Activated naive CD8-positive, alpha-beta T cell (primary cell): ENCODE data around the gene LCN9.

Experiments
- H3K27ac Mint-ChIP-seq: one replicate; pipeline ENCODE4 v1.8.0; 2021; ENCODE audit warnings: mixed read lengths
- H3K27me3 Mint-ChIP-seq: one replicate; pipeline ENCODE4 v1.8.0; 2021; ENCODE audit warnings: mixed read lengths
- H3K36me3 Mint-ChIP-seq: one replicate; pipeline ENCODE4 v1.8.0; 2021; ENCODE audit warnings: mixed read lengths
- H3K4me1 Mint-ChIP-seq: one replicate; pipeline ENCODE4 v1.8.0; 2021; ENCODE audit warnings: low read depth, mixed read lengths
- H3K4me3 Mint-ChIP-seq: one replicate; pipeline ENCODE4 v1.8.0; 2021; ENCODE audit warnings: mild to moderate bottlenecking, mixed read lengths
- H3K9me3 Mint-ChIP-seq: one replicate; pipeline ENCODE4 v1.8.0; 2021; ENCODE audit warnings: low read depth, mixed read lengths

The LCN9 gene

GRCh38 chr9:135694414-135694813 lies 31.3 kb downstream of the LCN9 start:
- Mint-ChIP-seq H3K27me3 (no peaks in the 10 kb centered on the region), H3K4me3 (no peak overlapping the region), H3K36me3 (no peaks in the 10 kb centered on the region), H3K27ac (no peak overlapping the region), H3K4me1 (no peaks in the 10 kb centered on the region), H3K9me3 (no peaks in the 10 kb centered on the region)

- Mint-ChIP-seq H3K4me1 (no peaks in the 10 kb centered on the region), H3K27me3 (no peaks in the 10 kb centered on the region), H3K4me3 (no peak overlapping the region), H3K36me3 (no peaks in the 10 kb centered on the region), H3K27ac (no peak overlapping the region), H3K9me3 (no peaks in the 10 kb centered on the region)
Measured at GRCh38 chr9:135695036-135695435, 31.9 kb downstream of the LCN9 start.

DNA sequence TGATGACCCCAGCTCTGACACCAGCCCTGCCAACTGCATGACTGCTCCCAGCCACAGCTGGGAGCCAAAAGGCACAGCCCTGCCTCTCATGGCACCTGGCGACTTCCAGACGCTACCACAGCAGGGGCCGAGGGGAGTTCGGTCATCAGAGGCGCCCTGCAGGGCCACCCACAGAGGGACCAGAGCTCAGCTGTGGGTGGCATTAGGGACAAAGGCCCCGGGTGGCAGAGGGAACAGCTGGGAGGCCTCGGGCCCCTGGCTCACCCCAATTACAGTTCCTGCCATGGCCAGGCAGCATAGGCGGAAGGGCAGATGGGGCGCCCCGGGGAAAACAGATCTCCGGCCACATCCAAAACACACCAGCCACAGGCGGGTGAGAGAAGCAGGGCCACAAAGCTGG lies 32.5 kb downstream of the LCN9 start:
- no peaks in the 10 kb centered on the region for H3K27me3 Mint-ChIP-seq
- no peak overlapping the region for H3K27ac Mint-ChIP-seq
- H3K9me3 Mint-ChIP-seq = no peaks in the 10 kb centered on the region
- no peaks in the 10 kb centered on the region for H3K36me3 Mint-ChIP-seq
- no peaks in the 10 kb centered on the region for H3K4me1 Mint-ChIP-seq
- H3K4me3 Mint-ChIP-seq = no peak overlapping the region

GRCh38 chr9:135696446-135696845 lies 33.3 kb downstream of the LCN9 start:
- Mint-ChIP-seq H3K27ac (no peak overlapping the region), H3K4me3 (no peak overlapping the region), H3K27me3 (no peaks in the 10 kb centered on the region), H3K4me1 (no peaks in the 10 kb centered on the region), H3K9me3 (no peaks in the 10 kb centered on the region), H3K36me3 (no peaks in the 10 kb centered on the region)

DNA sequence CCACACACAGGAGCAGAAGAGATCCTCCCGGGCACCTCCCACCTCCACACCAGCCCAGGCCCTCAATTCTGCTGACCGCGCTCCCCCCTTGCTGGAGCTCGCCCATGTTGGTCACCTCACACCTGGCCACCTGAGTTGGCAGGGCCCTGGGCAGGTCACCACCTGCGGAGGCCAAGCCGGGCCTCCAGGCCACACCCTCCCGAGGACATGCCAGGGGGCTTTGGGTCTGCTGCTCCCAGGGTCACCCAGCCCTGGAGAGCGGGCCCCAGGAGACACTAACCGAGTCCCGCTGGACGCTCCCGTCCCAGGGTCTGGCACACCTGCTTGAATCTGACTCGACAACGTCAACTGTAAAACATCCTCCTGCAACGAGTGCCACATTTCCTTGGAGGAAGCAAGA lies 34.1 kb downstream of the LCN9 start:
- H3K4me1 Mint-ChIP-seq = no peaks in the 10 kb centered on the region
- H3K27me3 Mint-ChIP-seq = no peaks in the 10 kb centered on the region
- no peak overlapping the region for H3K4me3 Mint-ChIP-seq
- H3K9me3 Mint-ChIP-seq = no peaks in the 10 kb centered on the region
- no peak overlapping the region for H3K27ac Mint-ChIP-seq
- H3K36me3 Mint-ChIP-seq = no peaks in the 10 kb centered on the region

- Mint-ChIP-seq H3K36me3 (no peaks in the 10 kb centered on the region), H3K9me3 (no peaks in the 10 kb centered on the region), H3K4me3 (no peak overlapping the region), H3K4me1 (no peaks in the 10 kb centered on the region), H3K27me3 (no peaks in the 10 kb centered on the region), H3K27ac (no peak overlapping the region)
Measured at GRCh38 chr9:135698236-135698635, 35.1 kb downstream of the LCN9 start.

GRCh38 chr9:135698767-135699166 lies 35.7 kb downstream of the LCN9 start:
- H3K4me1 Mint-ChIP-seq = no peaks in the 10 kb centered on the region
- H3K9me3 Mint-ChIP-seq = no peaks in the 10 kb centered on the region
- no peak overlapping the region for H3K27ac Mint-ChIP-seq
- no peak overlapping the region for H3K4me3 Mint-ChIP-seq
- H3K36me3 Mint-ChIP-seq = no peaks in the 10 kb centered on the region
- H3K27me3 Mint-ChIP-seq = no peaks in the 10 kb centered on the region

DNA sequence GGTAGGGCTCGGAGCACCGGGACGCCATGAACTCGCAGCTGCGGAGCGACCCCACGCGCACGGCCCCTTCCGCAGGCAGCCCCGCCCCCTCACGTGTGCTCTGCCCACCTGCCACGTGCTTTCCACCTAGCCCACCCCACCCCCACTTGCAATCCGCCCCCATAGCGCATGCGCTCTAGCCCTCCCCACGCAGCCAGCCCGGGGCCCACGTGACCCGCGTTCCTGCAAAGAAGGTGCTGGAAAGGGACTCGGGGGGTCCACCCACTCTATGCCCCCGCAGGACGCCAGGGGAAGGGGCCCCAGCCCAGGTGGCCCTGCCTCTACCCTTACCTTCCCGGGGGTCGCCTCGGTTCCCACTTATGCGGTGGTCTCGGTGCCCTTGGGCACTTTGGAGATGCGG lies 36.3 kb downstream of the LCN9 start, which contains the start of gene SOHLH1:
Gene SOHLH1 (minus strand): TSS at position 42 of the 400 bp plus-strand sequence. CDS start 14 bp downstream, at position 28.
- Mint-ChIP-seq H3K9me3 (no peaks in the 10 kb centered on the region), H3K27me3 (no peaks in the 10 kb centered on the region), H3K4me1 (no peaks in the 10 kb centered on the region), H3K4me3 (no peak within 1 kb of the TSS), H3K36me3 (no peaks in the 10 kb centered on the region), H3K27ac (no peak within 1 kb of the TSS)

DNA sequence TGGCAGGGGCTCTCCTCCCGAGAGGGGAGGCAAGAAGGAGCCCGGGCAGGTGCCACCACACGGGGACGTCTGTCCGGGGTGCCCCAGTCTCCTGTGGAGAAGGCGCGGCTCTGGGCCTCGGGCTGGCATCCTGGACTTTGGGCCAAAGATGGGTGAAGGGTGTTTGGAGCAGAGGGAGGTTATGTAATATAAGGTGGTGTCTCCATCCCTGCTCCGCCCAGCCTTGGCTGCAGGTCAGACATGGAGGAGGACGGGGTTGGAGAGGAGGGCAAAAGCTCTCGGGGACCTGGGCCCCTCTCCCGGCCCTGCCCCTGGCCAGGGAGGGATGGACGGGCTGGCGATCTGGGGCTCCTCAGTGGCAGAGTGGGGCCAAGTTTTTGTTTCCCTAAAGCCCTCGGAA lies 37.4 kb downstream of the LCN9 start:
- no peak overlapping the region for H3K27ac Mint-ChIP-seq

DNA sequence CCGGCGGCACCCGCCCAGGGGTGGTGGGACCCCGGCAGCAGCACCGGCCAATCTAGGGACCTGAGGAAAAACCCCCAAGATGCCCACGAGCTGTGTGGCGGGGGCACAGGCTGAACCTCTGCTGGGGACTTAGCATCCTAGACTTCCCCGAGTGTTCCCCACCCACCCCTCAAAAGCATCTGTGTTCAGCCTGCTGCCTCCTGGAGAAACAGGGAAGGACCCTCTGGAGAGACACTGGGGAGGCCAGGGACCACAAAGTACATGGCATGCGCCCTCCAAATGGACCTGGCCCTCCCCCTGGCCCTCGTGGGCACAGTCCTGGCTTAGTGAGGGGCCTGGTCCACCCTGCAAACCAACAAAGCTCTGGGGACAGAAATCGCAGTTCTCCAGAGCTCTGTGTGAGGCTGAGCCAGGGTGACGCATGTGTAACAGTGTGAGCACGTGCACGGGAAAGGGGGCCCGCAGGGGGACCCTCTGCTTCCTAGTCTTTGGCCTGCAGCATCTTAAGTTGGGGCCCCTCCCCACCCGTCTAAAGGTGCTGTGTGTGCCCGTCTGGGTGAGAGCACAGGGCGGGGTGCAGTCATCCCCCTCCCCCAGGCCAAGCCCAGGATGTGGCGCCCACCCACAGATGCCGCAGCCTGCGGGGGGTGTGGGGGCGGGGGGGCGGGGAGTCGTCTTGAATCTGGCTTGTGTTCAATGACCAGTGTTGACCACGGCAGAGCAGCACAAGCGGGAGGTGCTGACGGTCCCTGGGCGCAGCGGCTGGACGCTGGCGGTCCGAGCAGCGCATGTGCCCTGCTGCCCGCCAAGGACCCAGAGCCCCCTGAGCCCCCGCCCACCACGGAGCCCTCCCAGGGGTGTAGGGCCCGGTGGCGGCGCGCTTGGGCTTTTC lies 38.2 kb downstream of the LCN9 start:
- H3K9me3 Mint-ChIP-seq = no peaks in the 10 kb centered on the region
- H3K36me3 Mint-ChIP-seq = no peaks in the 10 kb centered on the region
- no peaks in the 10 kb centered on the region for H3K27me3 Mint-ChIP-seq
- H3K4me3 Mint-ChIP-seq = no peak overlapping the region
- no peaks in the 10 kb centered on the region for H3K4me1 Mint-ChIP-seq
- H3K27ac Mint-ChIP-seq = no peak overlapping the region

More for the DNA sequence above, 37.4 kb downstream of the LCN9 start:
- no peaks in the 10 kb centered on the region for H3K36me3 Mint-ChIP-seq
- H3K4me1 Mint-ChIP-seq = no peaks in the 10 kb centered on the region
- H3K9me3 Mint-ChIP-seq = no peaks in the 10 kb centered on the region
- no peak overlapping the region for H3K4me3 Mint-ChIP-seq
- H3K27me3 Mint-ChIP-seq = no peaks in the 10 kb centered on the region

- Mint-ChIP-seq H3K4me3 (no peak within 1 kb of the TSS), H3K4me1 (no peaks in the 10 kb centered on the region), H3K36me3 (no peaks in the 10 kb centered on the region), H3K27ac (no peak within 1 kb of the TSS), H3K27me3 (no peaks in the 10 kb centered on the region), H3K9me3 (no peaks in the 10 kb centered on the region)
Measured at GRCh38 chr9:135701959-135702721, 39.0 kb downstream of the LCN9 start, which contains the start of gene KCNT1. Gene KCNT1, plus strand, starts transcription at chr9:135702185. Its CDS starts 74 bp downstream, at chr9:135702259.

DNA sequence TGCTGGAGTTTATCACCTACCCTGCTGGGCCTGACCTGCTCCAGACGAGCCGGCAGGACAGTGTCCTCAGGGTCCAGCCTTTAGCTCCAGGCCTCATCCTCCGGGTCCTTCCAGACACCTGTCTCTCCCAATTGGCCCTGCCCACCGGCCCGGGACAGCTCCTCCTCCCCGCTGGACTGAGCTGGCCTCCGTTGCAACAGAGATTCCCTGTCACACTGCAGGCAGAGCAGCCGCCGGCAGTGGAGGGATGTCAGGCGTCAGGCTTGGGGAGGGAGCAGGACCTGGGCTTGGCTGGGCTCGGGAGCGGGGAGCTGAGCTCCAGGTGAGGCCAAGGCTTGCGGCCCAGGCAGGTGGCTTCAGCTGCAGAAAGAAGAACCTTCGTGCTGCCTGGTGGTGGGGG lies 40.6 kb downstream of the LCN9 start:
- H3K36me3 Mint-ChIP-seq = no peaks in the 10 kb centered on the region
- no peaks in the 10 kb centered on the region for H3K4me1 Mint-ChIP-seq
- no peak overlapping the region for H3K4me3 Mint-ChIP-seq
- H3K9me3 Mint-ChIP-seq = no peaks in the 10 kb centered on the region
- H3K27me3 Mint-ChIP-seq = no peaks in the 10 kb centered on the region
- H3K27ac Mint-ChIP-seq = no peak overlapping the region

GRCh38 chr9:135704483-135704882 lies 41.4 kb downstream of the LCN9 start:
- Mint-ChIP-seq H3K27me3 (no peaks in the 10 kb centered on the region), H3K4me3 (no peak overlapping the region), H3K4me1 (no peaks in the 10 kb centered on the region), H3K9me3 (no peaks in the 10 kb centered on the region), H3K36me3 (no peaks in the 10 kb centered on the region), H3K27ac (no peak overlapping the region)

GRCh38 chr9:135705376-135705775 lies 42.3 kb downstream of the LCN9 start:
- Mint-ChIP-seq H3K27me3 (no peaks in the 10 kb centered on the region), H3K36me3 (no peaks in the 10 kb centered on the region), H3K4me1 (no peaks in the 10 kb centered on the region), H3K27ac (no peak overlapping the region), H3K4me3 (no peak overlapping the region), H3K9me3 (no peaks in the 10 kb centered on the region)

GRCh38 chr9:135706288-135706687 lies 43.2 kb downstream of the LCN9 start:
- Mint-ChIP-seq H3K36me3 (no peaks in the 10 kb centered on the region), H3K4me3 (no peak overlapping the region), H3K9me3 (no peaks in the 10 kb centered on the region), H3K27me3 (no peaks in the 10 kb centered on the region), H3K27ac (no peak overlapping the region), H3K4me1 (no peaks in the 10 kb centered on the region)
